Measurements from ENCODE around the gene TBC1D3G.
"Not testable (repeated sequence)": the region's sequence is repeated elsewhere in the genome, so short reads cannot be mapped to it uniquely, and the experiment has no call there.

TBC1D3G gene

DNA sequence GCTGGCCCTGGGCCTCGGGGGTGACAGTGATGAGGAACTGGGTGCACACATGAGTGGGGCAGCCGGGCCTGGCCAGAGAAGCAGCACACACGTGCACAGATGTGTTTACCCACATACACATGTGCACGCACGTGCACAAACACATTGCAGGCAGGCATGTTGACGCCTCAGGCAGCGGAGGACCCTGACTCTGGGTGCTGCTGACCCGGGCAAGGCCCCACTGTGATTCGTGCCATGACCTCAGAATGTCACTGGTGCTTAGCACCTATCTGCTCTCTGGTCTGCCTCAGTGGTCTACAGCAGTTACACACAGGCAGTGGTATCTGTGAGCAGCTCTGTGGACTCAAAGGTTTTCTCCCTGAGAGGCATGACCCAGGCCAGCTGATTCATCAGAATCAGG, at the start of gene TBC1D3G:
TBC1D3G (plus strand) TSS at position 301 of the 400 bp plus-strand sequence. CDS start 1,528 bp downstream, outside the sequence.
- not testable (repeated sequence) for DNase-seq

DNA sequence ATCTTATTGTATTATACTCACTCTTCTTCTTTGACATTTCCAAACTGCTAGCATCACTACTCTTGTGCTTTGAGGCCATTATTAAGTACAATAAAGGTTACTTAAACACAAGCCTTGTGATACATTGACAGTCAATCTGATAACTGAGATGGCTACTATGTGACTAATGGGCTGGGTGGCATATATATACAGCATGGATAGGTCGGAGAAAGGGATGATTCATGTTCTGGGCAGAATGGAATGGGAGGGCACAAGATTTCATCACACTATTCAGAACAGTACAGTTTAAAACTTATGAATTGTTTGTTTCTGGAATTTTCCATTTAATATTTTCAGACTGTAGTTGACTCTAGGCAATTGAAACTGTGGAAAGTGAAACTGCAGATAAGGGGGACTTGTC, 40.4 kb upstream of the TBC1D3G start:
- not testable (repeated sequence) for DNase-seq

DNA sequence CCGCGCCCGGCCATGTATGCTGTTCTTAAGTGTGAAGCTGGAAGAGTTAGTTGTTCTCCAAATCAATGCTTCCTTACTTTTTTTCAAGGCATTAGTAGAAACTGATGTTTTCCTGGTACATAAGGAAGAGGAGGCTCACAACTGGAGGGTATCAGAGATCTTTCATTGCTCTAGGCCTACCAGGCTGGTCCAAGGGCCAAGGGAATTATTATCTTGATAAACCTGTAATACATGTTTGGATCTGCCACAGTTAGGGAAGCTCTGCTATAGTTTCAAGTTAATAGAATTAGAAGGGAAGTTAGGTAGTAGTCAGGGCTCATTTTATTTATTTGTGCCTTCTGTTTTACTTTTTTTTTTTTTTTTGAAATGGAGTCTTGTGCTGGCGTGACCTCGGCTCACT, 39.5 kb upstream of the TBC1D3G start:
- not testable (repeated sequence) for DNase-seq

DNA sequence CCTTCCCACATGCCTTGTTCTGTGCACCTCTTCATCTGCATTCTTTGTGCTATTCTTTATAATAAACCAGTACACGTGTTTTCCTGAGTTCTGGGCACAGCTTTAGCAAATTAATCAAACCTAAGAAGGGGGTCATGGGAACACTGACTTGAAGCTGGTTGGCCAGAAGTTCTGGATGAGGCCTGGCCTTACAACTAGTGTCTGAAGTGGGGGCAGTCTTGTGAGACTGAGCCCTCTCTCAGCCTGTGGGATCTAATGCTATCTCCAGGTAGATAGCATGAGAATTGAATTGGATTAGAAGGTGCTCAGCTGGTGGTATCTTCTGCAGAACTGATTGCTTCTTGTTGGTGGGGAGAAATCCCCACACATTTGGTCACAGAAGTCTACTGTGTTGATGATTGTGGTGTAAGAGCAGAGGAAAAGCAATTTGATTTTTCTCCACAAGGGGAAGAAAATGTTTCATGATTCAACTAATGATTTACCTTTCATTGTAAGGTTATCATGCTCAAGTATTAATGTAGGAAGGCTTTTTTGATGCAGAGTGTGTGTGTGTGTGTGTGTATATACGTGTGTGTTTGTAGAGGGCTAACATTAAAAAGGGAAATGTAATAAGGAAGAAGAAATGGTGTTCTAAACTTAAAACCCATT, 33.6 kb upstream of the TBC1D3G start:
- not testable (repeated sequence) for DNase-seq

DNA sequence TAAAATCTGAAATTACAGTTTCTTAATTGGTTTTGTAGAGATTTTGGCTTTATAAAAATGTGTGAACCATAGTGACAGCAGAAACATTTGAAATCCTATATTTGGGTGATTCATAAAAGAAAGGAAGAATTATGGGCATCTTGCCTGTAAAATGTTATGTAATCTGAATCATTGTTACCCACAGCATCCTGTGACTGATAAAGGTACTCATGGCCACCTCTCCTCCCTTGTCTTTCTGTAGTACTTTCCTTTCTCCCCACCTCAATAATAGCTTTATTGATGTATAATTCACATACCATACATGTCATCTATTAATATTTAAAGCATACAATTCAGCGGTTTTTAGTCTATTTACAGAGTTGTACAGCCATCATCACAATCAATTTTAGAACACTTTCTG, 28.5 kb upstream of the TBC1D3G start:
- not testable (repeated sequence) for DNase-seq

DNA sequence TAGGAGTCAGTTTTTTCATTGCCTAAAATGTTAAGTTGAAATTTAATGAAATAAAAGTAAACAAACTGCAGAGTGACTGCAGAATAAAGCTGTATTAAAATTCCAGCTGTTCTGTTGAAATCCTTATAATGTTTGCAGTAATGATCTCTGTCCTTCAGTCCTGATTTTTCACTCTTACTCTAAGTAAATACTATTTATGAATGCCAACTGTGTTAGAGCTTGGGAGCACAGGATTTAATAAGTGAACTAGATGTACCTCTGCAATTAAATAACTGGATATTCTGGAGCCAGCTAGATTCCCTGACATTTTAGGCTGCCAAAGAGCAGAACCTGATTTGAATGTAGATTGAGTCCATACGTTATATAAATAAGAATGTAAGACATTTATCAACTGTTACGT, 7.9 kb upstream of the TBC1D3G start:
- not testable (repeated sequence) for DNase-seq

DNA sequence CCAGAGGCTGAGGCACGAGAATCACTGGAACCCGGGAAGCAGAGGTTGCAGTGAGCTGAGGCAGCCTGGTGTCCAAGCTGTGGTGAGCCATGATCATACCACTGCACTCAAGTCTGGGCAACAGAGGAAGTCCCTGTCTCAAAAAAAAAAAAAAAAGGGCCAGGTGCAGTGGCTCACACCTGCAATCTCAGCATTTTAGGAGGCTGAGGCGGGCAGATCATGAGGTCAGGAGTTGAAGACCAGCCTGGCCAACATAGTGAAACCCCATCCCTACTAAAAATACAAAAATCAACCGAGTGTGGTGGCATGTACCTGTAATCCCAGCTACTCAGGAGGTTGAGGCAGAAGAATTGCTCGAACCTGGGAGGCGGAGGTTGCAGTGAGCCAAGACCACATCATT, 38.8 kb downstream of the TBC1D3G start:
- DNase-seq = not testable (repeated sequence)

DNA sequence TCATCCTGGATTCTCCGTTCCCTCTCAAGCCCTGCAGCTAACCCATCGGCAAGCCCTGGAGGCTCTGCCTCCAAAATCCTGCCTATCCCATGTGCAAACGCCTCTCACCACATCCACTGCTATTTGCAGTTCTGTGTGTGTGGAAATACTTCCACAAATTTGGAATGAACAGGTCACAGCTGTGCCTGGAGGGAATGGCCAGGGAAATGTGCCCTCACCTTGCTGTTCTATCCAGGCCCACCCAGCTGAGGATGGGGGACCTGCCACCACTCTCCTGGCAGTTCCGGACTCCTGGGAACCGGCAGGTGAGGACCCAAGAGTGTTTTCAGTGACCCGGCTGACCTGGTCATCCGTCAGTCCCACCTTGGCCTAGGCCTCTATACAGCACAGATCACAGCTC, 52.3 kb downstream of the TBC1D3G start:
- not testable (repeated sequence) for DNase-seq
